HG03280 (cell line): ENCODE data around the gene CD209.
"Not testable (repeated sequence)": the region's sequence is repeated elsewhere in the genome, so short reads cannot be mapped to it uniquely, and the experiment has no call there.

Source experiments
- ATAC-seq: cut with Tn5 transposase; IDR thresholded peaks from one replicate; pipeline ENCODE4 v1.9.1; 2021; ENCODE audit warnings: mild to moderate bottlenecking, moderate library complexity; ENCODE audit not compliant: unreplicated experiment

CD209 gene

DNA sequence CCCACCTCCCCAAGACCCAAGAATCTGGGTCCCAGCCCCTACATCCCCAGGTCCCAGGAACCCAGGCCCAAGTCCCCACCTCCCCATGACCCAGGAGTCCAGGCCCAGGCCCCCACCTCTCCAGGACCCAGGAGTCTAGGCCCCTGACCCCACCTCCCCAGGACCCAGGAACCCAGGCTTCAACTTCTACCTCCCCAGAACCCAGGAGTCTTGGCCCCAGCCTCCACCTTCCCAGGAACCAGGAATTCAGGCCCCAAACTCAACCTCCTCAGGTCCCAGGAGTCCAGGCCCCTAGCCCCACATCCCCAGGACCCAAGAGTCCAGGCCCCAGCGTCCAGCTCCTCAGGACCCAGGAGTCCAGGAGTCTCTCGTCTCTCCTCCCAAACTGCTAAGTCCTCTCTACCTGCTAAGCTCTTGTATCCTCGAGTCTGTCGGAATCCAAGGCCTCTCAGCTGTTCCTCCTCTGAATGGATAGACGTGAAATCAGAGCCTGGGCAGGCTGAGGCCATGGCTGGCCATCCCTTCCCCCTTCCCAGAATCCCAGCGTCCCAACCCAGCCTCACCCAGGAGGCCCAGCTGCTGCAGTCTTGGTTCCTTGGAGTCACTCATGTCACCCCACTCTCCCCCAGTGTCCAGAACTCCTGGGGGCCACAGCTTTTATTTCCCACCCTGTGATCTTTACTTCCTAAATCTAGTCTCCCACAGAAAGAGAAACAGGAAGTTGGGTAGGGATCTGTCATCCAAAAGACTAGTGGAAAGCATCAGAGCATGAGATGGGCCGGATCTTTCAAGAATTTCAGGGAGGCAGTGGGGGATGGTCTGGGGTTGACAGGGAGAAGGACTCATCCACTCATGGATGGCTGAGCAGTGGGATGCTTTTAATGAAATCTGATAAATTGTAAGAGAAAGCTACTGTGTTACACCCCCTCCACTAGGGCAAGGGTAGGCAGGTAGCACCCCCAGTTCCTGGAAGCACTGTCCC, at the start of gene CD209:
Gene CD209 (minus strand): TSS at position 632 of the 982 bp plus-strand sequence. CDS start 23 bp downstream, at position 609.
- no peak for ATAC-seq

- no peak for ATAC-seq
These were observed 48.3 kb upstream of the CD209 start for GRCh38 chr19:7795555-7796161.

GRCh38 chr19:7793493-7793892, 46.2 kb upstream of the CD209 start:
- ATAC-seq, result no peak

- not testable (repeated sequence) for ATAC-seq
These were observed 45.4 kb upstream of the CD209 start for GRCh38 chr19:7792701-7793100.

DNA sequence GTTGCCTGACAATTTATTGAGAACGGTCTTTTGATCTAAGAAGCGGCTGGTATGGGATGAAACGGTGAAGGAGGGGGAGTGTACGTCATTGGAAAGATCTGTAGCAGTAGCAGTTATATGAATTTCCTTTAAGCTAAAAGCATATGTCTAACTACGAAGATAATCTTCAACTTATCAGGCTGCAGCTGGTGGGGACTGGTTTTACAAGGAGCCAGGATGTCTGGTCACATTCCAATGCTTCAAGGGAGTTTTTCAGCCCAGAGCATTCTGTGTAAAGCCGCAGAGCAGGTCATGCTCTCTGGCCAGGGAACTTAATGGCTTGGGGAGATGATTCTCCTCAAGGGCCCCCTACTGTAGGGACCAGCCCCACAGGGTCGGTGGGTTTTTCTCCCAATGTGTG, 44.9 kb upstream of the CD209 start:
- ATAC-seq, result no peak

GRCh38 chr19:7790416-7790815, 43.1 kb upstream of the CD209 start:
- no peak for ATAC-seq

DNA sequence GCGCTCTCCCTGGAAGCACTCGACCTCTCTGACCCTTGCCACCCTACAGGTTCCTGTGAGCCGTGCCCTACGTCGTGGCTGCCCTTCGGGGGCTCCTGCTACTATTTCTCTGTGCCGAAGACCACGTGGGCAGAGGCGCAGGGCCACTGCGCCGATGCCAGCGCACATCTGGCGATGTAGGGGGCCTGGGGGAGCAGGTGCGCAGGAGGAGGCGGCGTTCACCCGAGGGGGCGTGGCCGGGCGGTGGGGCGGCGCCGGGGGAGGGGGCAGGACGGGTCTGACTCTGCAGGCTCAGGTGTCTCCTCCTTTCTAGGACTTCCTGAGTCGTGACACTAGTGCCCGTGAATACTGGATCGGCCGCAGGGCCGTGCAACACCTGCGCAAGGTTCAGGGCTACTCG, 42.1 kb upstream of the CD209 start:
- ATAC-seq, result no peak

DNA sequence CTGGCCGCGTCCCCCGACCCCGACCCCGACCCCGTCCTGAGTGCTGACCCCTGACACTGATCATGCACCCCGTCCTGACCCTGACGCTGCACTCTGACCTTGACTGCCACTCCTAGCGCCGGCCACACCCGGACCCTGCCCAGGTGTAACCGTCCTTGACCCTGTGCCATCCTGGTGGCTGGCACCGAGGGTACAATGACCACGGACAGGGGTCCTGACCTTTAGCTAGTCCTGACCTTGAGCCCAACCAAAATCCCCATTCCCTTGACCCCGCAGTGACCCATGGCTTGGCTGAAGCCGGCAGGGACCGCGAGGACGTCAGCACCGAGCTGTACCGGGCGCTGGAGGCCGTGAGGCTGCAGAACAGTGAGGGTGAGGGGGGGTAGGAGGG, 41.6 kb upstream of the CD209 start:
- ATAC-seq, result no peak

DNA sequence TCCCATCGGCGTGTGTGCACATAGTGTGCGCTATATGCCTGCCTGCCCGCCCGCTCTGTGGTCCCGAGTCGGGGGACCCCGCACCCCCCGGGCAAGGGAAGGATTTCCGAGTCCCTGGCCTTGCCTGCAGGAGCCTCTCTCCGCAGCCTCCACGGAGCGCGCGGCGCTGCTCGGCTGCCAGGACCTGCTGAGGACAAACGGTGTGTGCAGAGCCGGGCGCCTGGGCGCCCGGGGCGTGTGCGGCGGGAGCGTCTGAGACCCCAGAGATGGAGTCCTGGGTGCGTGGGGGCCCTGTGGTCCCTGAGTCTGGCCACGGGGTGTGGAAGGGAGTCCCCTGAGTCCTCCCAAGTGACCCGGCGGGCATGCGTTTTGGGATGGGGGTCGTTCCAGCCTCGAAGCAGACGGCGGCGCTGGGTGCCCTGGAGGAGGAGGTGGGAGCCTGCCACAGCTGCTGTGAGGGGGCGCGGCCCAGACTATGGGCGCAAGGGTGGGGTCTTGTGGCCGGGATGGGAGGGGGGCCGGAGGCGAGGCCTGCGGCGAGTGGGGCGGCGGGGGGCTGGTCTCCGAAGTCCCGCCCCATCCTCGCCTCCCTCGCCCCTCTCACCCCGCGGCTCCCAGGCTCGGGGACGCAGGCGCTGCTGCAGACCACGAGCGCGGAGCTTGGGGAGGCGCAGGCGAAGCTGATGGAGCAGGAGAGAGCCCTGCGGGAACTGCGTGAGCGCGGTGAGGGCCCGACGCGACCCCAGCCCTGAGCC, 41.0 kb upstream of the CD209 start:
- ATAC-seq, result no peak

- ATAC-seq, result no peak
These were observed 40.4 kb upstream of the CD209 start for GRCh38 chr19:7787602-7788177.

DNA sequence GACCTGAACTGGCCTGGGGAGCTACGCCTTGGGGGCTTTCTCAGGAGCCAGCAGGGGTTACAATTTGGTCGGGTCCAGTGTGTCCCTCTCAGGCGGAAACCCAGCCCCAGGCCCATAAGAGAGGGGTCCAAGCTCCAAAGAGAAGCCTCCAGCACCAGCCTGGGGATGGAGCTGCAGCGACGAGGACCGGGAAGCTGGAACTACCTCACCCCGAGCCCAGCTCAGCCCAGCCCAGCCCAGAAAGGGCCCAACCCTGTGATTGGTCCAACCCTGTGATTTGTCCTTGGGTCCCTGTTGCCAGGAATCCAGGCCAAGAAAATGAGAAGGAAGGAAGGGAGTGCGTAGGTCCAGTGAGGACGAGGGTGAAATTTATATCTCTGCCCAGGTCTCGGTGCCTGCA, 39.8 kb upstream of the CD209 start:
- no peak for ATAC-seq

DNA sequence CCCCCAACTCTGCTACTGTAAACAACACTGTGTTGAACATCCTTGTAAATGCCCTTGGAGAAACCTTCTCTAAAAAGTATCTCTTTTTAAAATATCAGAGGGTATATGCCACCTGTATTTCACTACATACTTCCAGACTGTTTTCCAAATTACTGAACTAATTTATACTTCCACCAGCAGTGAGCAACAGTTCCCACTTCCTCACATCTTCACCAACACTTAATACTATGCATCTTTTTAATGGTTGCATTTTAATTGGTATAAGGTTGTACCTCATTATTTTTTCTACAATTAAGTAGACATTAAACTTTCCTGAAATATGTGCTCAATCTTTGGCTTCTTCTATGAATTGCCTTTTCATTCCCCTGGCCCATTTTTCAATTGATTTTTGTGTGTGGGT, 37.5 kb upstream of the CD209 start:
- no peak for ATAC-seq

- ATAC-seq, result no peak
These were observed 36.7 kb upstream of the CD209 start for GRCh38 chr19:7783991-7784423.

DNA sequence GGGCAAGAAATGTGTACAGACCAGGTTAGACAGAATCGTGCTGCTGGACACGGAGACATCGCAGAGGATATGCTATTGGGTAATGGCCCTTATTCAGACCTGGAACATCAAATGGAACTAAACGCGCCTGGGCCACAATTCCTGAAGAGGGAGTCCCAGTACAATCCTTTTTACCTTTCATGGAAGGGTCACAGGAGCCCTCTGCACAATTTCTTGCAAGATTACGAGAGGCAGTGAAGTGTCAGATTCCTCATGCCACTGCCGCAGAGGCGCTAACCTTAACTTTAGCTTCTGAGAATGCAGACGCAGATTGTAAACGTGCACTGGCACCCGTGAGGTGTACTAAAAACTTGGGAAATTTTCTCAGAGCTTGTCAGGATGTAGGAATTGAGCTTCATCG, 33.8 kb upstream of the CD209 start:
- no peak for ATAC-seq

DNA sequence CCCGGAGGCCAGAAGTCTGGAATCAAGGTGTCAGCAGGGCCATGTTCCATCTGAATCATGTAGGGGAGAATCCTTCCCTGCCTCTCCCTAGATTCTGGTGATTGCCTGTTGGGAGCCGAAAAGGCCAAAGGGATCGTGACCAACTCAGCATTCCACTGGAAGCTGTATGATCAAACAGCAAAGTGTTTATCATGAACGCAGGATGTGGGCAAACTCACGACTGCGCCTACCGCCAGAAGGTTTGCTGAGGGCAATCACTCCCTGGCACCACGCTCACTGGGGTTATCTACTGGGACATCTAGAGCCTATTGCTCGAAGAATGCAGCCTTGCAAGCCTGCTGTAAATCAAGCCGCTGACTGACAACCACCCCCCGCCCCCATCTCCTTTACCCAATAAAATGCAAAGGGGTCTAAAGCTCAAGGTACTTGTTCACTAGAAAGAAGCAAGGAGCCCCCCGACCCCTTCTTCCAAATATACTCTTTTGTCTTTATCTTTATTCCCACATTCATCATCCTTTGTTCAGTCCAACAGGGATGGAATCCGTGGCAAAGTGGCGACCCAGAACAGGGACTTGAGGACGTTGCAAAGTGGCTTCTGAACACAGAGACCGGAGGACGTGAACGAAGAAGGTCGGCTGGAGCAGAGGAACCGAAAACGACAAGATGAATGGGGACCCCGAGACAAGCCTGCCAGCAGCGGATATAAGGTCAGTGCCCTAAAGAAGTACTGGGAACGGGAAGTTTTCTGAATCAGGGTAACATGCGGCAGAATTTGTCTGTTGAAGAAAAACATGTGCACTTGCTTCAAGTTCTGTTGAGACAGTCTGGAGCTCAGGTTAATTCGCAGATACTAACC, 32.5 kb upstream of the CD209 start:
- no peak for ATAC-seq

- no peak for ATAC-seq
These were observed 30.7 kb upstream of the CD209 start for GRCh38 chr19:7778081-7778480.

DNA sequence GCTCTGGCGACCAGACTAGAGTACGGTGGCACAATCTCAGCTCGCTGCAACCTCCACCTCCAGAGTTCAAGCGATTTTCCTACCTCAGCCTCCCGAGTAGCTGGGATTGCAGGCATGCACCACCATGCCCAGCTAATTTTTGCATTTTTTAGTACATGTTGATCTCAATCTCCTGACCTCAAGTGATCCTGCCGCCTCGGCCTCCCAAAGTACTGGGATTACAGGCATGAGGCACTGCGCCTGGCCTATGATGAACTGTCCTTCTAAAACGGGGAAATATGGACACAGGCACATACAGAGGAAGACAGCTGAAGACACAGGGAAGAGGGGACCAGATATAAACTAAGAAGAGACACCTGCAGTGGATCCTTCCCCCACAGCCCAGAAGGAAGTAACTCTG, 28.4 kb upstream of the CD209 start:
- ATAC-seq, result no peak

DNA sequence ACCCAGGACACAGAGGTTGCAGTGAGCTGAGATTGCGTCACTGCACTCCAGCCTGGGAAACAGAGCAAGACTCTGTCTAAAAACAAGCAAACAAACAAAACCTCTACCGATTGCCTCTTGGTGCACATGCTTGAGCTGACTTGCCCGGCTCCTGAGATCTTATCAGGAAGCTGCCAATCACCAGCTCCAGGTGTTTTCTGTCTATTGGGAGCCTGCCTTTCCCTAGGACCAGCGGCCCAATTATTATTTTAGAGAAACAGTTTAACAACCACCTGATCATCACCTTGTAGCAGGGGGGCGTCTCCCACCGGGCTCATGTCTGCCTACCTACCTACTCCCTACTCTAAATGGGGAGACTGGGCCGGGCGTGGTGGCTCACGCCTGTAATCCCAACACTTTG, 26.5 kb upstream of the CD209 start:
- ATAC-seq, result no peak

GRCh38 chr19:7772752-7773291, 25.5 kb upstream of the CD209 start:
- ATAC-seq, result no peak

DNA sequence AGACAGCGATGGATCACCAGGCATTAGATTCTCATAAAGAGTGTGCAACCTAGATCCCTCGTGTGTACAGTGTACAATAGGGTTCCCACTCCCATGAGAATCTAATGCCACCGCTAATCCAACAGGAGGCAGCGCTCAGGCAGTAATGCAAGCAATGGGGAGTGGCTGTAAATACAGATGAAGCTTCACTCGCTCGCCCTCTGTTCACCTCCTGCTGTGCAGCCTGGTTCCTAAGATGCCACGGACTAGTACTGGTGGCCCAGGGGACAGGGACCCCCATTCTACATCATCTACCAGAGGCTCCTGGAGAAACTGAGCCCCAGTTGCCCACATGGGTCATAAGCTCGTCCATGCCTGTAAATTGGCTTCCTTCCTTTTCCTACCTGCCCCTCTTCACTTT, 23.7 kb upstream of the CD209 start:
- no peak for ATAC-seq
